ENCODE results near the gene HMG20A.

HMG20A gene

DNA sequence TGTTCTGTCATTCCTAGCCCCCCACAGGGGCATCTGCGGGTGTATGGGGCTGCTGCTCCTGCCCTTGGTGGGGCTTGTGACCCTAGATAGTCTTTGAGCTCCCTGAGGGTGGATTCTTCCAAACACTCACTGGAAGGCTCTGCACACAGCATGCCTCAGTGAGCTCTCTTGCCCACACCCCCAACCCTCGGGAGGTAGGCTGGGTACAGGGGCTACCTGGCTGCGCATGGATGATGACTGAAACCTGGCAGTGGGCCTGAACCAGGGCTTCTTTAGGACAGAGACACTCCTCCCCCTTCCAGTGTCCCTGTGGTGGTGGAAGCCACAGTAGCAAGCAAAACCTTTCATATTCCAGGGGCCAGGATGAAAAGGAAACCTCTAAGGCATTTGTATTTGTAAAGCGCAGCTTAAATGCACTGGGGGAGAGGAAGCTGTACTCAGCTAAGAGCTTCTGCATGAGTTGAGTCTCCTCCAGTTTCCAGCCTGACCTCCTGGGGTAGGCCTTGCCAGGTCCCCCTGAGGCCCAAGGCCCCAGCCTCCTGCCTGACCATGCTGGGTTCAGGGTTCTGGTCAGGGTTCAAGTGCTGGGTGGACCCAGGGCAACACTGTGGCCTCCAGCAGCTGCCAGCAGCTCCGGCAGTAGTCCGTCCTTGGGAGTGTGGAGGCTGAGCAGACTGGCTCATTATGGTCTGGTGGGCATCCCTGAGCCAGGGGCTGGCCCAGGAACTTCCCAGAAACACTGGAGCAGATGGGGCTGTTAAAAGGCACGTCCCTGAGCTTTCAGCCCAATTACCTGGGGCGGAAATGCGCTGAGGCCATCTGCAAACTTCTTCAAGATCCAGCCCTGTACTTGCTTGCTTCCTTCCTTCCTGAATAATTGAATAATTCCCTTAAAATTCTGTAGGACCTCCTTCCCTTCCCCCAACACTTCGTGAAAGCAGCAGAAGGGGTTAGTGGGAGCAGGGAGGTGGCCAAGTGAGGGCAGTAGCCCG is 89.7 kb downstream of the HMG20A start:
- no peak for TF ChIP-seq FOXP2 (optimal IDR thresholded peaks at IDR 0.05; ENCODE audit: borderline replicate concordance, extremely low read depth, extremely low read length, insufficient read depth)
- no peak for TF ChIP-seq POLR2AphosphoS5 (IDR thresholded peaks at IDR 0.05; ENCODE audit: low read depth, low read length)
- TF ChIP-seq SIN3A (IDR thresholded peaks at IDR 0.05; ENCODE audit: borderline replicate concordance, insufficient read depth, low read length) = no peak
- TF ChIP-seq, protein P1, sequence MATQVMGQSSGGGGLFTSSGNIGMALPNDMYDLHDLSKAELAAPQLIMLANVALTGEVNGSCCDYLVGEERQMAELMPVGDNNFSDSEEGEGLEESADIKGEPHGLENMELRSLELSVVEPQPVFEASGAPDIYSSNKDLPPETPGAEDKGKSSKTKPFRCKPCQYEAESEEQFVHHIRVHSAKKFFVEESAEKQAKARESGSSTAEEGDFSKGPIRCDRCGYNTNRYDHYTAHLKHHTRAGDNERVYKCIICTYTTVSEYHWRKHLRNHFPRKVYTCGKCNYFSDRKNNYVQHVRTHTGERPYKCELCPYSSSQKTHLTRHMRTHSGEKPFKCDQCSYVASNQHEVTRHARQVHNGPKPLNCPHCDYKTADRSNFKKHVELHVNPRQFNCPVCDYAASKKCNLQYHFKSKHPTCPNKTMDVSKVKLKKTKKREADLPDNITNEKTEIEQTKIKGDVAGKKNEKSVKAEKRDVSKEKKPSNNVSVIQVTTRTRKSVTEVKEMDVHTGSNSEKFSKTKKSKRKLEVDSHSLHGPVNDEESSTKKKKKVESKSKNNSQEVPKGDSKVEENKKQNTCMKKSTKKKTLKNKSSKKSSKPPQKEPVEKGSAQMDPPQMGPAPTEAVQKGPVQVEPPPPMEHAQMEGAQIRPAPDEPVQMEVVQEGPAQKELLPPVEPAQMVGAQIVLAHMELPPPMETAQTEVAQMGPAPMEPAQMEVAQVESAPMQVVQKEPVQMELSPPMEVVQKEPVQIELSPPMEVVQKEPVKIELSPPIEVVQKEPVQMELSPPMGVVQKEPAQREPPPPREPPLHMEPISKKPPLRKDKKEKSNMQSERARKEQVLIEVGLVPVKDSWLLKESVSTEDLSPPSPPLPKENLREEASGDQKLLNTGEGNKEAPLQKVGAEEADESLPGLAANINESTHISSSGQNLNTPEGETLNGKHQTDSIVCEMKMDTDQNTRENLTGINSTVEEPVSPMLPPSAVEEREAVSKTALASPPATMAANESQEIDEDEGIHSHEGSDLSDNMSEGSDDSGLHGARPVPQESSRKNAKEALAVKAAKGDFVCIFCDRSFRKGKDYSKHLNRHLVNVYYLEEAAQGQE (IDR thresholded peaks at IDR 0.05; ENCODE audit: insufficient read depth in 1 of 2, low read depth in 2 of 2, low read length in 2 of 2) = no peak
- no peak for TF ChIP-seq TAF1 (IDR thresholded peaks at IDR 0.05; ENCODE audit: borderline replicate concordance, insufficient read depth, low read length)

GRCh38 chr15:77511869-77512268 is 91.2 kb downstream of the HMG20A start:
- TF ChIP-seq, protein P1 (IDR thresholded peaks at IDR 0.05; ENCODE audit: insufficient read depth in 1 of 2, low read depth in 2 of 2, low read length in 2 of 2) = no peak
- TF ChIP-seq FOXP2 (optimal IDR thresholded peaks at IDR 0.05; ENCODE audit: borderline replicate concordance, extremely low read depth, extremely low read length, insufficient read depth) = no peak
- no peak for TF ChIP-seq SIN3A (IDR thresholded peaks at IDR 0.05; ENCODE audit: borderline replicate concordance, insufficient read depth, low read length)
- TF ChIP-seq POLR2AphosphoS5 (IDR thresholded peaks at IDR 0.05; ENCODE audit: low read depth, low read length) = no peak
- TF ChIP-seq TAF1 (IDR thresholded peaks at IDR 0.05; ENCODE audit: borderline replicate concordance, insufficient read depth, low read length) = no peak

GRCh38 chr15:77513226-77513625 is 92.5 kb downstream of the HMG20A start:
- no peak for TF ChIP-seq FOXP2 (optimal IDR thresholded peaks at IDR 0.05; ENCODE audit: borderline replicate concordance, extremely low read depth, extremely low read length, insufficient read depth)
- TF ChIP-seq POLR2AphosphoS5 (IDR thresholded peaks at IDR 0.05; ENCODE audit: low read depth, low read length) = no peak
- no peak for TF ChIP-seq SIN3A (IDR thresholded peaks at IDR 0.05; ENCODE audit: borderline replicate concordance, insufficient read depth, low read length)
- no peak for TF ChIP-seq TAF1 (IDR thresholded peaks at IDR 0.05; ENCODE audit: borderline replicate concordance, insufficient read depth, low read length)
- TF ChIP-seq, protein P1 (IDR thresholded peaks at IDR 0.05; ENCODE audit: insufficient read depth in 1 of 2, low read depth in 2 of 2, low read length in 2 of 2) = no peak

- TF ChIP-seq, protein P1 (IDR thresholded peaks at IDR 0.05; ENCODE audit: insufficient read depth in 1 of 2, low read depth in 2 of 2, low read length in 2 of 2) = no peak
- no peak for TF ChIP-seq POLR2AphosphoS5 (IDR thresholded peaks at IDR 0.05; ENCODE audit: low read depth, low read length)
- no peak for TF ChIP-seq SIN3A (IDR thresholded peaks at IDR 0.05; ENCODE audit: borderline replicate concordance, insufficient read depth, low read length)
- TF ChIP-seq TAF1 (IDR thresholded peaks at IDR 0.05; ENCODE audit: borderline replicate concordance, insufficient read depth, low read length) = no peak
- no peak for TF ChIP-seq FOXP2 (optimal IDR thresholded peaks at IDR 0.05; ENCODE audit: borderline replicate concordance, extremely low read depth, extremely low read length, insufficient read depth)
These were observed 94.1 kb downstream of the HMG20A start for GRCh38 chr15:77514641-77515402.
